Measurements from ENCODE around the gene QPCTL. TPM values are rescaled to one million over a fixed set of nuclear protein-coding genes. Genes with fewer than 3 reads are reported as not detected.
A peak's percentile ranks its signal among the peaks of the same experiment; 100 is the strongest.

Gene QPCTL
- total and polyA plus RNA-seq, 4 donors = 6.3 to 13.3 (median 9.4) TPM

- 5% methylated on average over 25 to 28 of the region's 28 CpGs for WGBS, 2 donors
- Histone ChIP-seq H3K4me3 (peak overlapping the region; percentile 19), H3K27ac (ENCODE audit: low read depth in 1 of 2, low read length in 1 of 2) (peak overlapping the region in 1 of 2 donors; percentile 41), H3K4me1 (ENCODE audit: control insufficient read depth in 5 of 5, insufficient read depth in 5 of 5, low read length in 5 of 5) (peaks cover 0 to 8% (median 0%) of the 10 kb centered on the region in 5 donors), H3K36me3 (ENCODE audit: control insufficient read depth in 4 of 4, insufficient read depth in 4 of 4, low read length in 4 of 4) (no peaks in the 10 kb centered on the region), H3K9ac (ENCODE audit: insufficient read depth in 1 of 2, low read length in 2 of 2) (no peak overlapping the region), H3K9me3 (ENCODE audit: control insufficient read depth in 4 of 4, insufficient read depth in 3 of 4, low read length in 3 of 4) (peaks cover 0 to 2% (median 0%) of the 10 kb centered on the region in 4 donors), H3K27me3 (ENCODE audit: control insufficient read depth in 3 of 3, insufficient read depth in 3 of 3, low read length in 2 of 3) (peaks cover 0 to 16% (median 14%) of the 10 kb centered on the region in 3 donors)
- ATAC-seq (ENCODE audit: insufficient read depth, low FRiP score) = no peak
- TF ChIP-seq CTCF (IDR thresholded peaks at IDR 0.05; ENCODE audit: control extremely low read depth, extremely low read depth) = no peak
- DNase-seq = peak in 2 of 3 donors; percentile 13 to 32
These were observed 15.6 kb upstream of the QPCTL start for GRCh38 chr19:45676851-45677263.

GRCh38 chr19:45677351-45678230, 14.9 kb upstream of the QPCTL start:
- no peak overlapping the region for H3K9ac ChIP-seq (ENCODE audit: insufficient read depth in 1 of 2, low read length in 2 of 2)
- WGBS, 2 donors = 2 to 4% methylated on average over 44 to 49 of the region's 49 CpGs
- peak overlapping the region in 1 of 2 donors; percentile 71 for H3K27ac ChIP-seq (ENCODE audit: low read depth in 1 of 2, low read length in 1 of 2)
- peaks cover 0 to 9% (median 0%) of the 10 kb centered on the region in 5 donors for H3K4me1 ChIP-seq (ENCODE audit: control insufficient read depth in 5 of 5, insufficient read depth in 5 of 5, low read length in 5 of 5)
- peaks cover 0 to 2% (median 0%) of the 10 kb centered on the region in 4 donors for H3K9me3 ChIP-seq (ENCODE audit: control insufficient read depth in 4 of 4, insufficient read depth in 3 of 4, low read length in 3 of 4)
- DNase-seq (peak; percentile 75 to 88 (median 86)), ATAC-seq (ENCODE audit: insufficient read depth, low FRiP score) (peak; percentile 76)
- H3K27me3 ChIP-seq (ENCODE audit: control insufficient read depth in 3 of 3, insufficient read depth in 3 of 3, low read length in 2 of 3) = peaks cover 0 to 16% (median 14%) of the 10 kb centered on the region in 3 donors
- no peak overlapping the region for H3K4me3 ChIP-seq
- H3K36me3 ChIP-seq (ENCODE audit: control insufficient read depth in 4 of 4, insufficient read depth in 4 of 4, low read length in 4 of 4) = no peaks in the 10 kb centered on the region
- no peak for TF ChIP-seq CTCF (IDR thresholded peaks at IDR 0.05; ENCODE audit: control extremely low read depth, extremely low read depth)

- H3K27me3 ChIP-seq (ENCODE audit: control insufficient read depth in 3 of 3, insufficient read depth in 3 of 3, low read length in 2 of 3) = peaks cover 0 to 14% (median 13%) of the 10 kb centered on the region in 3 donors
- peak; percentile 91 for TF ChIP-seq CTCF (IDR thresholded peaks at IDR 0.05; ENCODE audit: control extremely low read depth, extremely low read depth)
- peaks cover 0 to 15% (median 5%) of the 10 kb centered on the region in 4 donors for H3K36me3 ChIP-seq (ENCODE audit: control insufficient read depth in 4 of 4, insufficient read depth in 4 of 4, low read length in 4 of 4)
- H3K9me3 ChIP-seq (ENCODE audit: control insufficient read depth in 4 of 4, insufficient read depth in 3 of 4, low read length in 3 of 4) = peaks cover 0 to 2% (median 0%) of the 10 kb centered on the region in 4 donors
- peaks cover 0 to 9% (median 0%) of the 10 kb centered on the region in 5 donors for H3K4me1 ChIP-seq (ENCODE audit: control insufficient read depth in 5 of 5, insufficient read depth in 5 of 5, low read length in 5 of 5)
- no peak overlapping the region for H3K4me3 ChIP-seq
- DNase-seq (peak; percentile 67 to 82 (median 72)), ATAC-seq (ENCODE audit: insufficient read depth, low FRiP score) (peak; percentile 83)
- no peak overlapping the region for H3K9ac ChIP-seq (ENCODE audit: insufficient read depth in 1 of 2, low read length in 2 of 2)
- H3K27ac ChIP-seq (ENCODE audit: low read depth in 1 of 2, low read length in 1 of 2) = peak overlapping the region; percentile 64 to 70
- 2% methylated on average over 49 to 51 of the region's 51 CpGs for WGBS, 2 donors
These were observed 11.0 kb upstream of the QPCTL start for GRCh38 chr19:45681391-45682015.

Data from lung (tissue), 12 donors.